Muscle of leg (tissue), 11 donors: ENCODE results near the gene EEF1AKMT1. TPM values are rescaled to one million over a fixed set of nuclear protein-coding genes. Genes with fewer than 3 reads are reported as not detected.

Experiments
- DNase-seq: peaks from one replicate; pipeline ENCODE4 v3.0.0; 2013
- H3K27ac ChIP-seq: one replicate; pipeline ENCODE4 v1.5.1; 2013; ENCODE audit warnings: mild to moderate bottlenecking, low read length, control low read depth
- H3K27me3 ChIP-seq: one replicate; pipeline ENCODE4 v1.6.1; 2013; ENCODE audit warnings: low read length; ENCODE audit not compliant: control insufficient read depth, insufficient read depth
- H3K36me3 ChIP-seq: one replicate; pipeline ENCODE4 v1.6.1; 2013; ENCODE audit warnings: low read length; ENCODE audit not compliant: control insufficient read depth, insufficient read depth
- H3K4me1 ChIP-seq: one replicate; pipeline ENCODE4 v1.6.1; 2013; ENCODE audit warnings: low read length; ENCODE audit not compliant: control insufficient read depth, insufficient read depth
- H3K4me3 ChIP-seq: one replicate; pipeline ENCODE4 v1.5.1; 2013; ENCODE audit warnings: low read length, control low read depth
- H3K9me3 ChIP-seq: replicated peaks from 2 replicates; pipeline ENCODE4 v1.6.1; 2013; ENCODE audit warnings: low read depth, low read length; ENCODE audit not compliant: control insufficient read depth
- WGBS: methylation state at CpG from one replicate; pipeline ENCODE4 v1.1.5; 2013; ENCODE audit warnings: missing lambda C conversion rate; ENCODE audit not compliant: insufficient coverage; 5-methylcytosine and 5-hydroxymethylcytosine counted together
- polyA plus RNA-seq, 8 donors: library from polyadenylated mRNA; unstranded; fragments of 120-200 nt; gene quantifications; one replicate each; pipeline versions ENCODE4 v1.2.1 to v1.2.3, GENCODE V29; 2013; ENCODE audit warnings: inconsistent platforms in 1 of 8, low replicate concordance in 1 of 8; ENCODE audit not compliant: insufficient read length in 8 of 8, insufficient read depth in 1 of 8
- total RNA-seq: library from RNA; stranded (reverse); fragments of 120-200 nt; gene quantifications from one replicate; pipeline ENCODE4 v1.2.4, GENCODE V29; 2013

The EEF1AKMT1 gene
- total and polyA plus RNA-seq, 9 donors, result 9.3 to 16.0 (median 11.3) TPM

DNA sequence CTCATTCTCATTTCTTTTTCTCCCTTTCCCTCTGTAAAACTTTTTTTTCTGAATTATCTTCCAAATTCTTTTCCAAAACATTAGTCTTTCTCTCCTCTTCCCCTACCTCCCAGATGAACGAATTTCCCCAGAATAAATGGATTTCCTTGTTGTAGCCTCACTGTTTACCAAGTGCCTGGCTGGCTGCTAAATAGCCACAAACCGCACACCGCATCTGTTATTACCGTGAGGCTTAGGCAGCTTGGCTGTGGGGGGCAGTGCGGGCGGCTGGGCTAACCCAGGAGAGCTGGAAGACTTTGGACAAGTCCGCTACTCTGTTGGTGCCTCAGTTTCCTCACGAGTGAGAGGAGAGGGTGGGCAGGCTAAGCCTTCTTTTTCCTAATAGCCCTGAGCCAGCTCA, 59.6 kb downstream of the EEF1AKMT1 start:
- WGBS, result 40% methylated on average over 8 of the region's 8 CpGs
- peak overlapping the region; percentile 95 for H3K27ac ChIP-seq
- no peak overlapping the region for H3K4me3 ChIP-seq
- DNase-seq, result peak; percentile 72
- no peaks in the 10 kb centered on the region for H3K36me3 ChIP-seq
- H3K27me3 ChIP-seq, result no peaks in the 10 kb centered on the region
- H3K4me1 ChIP-seq, result peaks cover 62% of the 10 kb centered on the region
- no peaks in the 10 kb centered on the region for H3K9me3 ChIP-seq

DNA sequence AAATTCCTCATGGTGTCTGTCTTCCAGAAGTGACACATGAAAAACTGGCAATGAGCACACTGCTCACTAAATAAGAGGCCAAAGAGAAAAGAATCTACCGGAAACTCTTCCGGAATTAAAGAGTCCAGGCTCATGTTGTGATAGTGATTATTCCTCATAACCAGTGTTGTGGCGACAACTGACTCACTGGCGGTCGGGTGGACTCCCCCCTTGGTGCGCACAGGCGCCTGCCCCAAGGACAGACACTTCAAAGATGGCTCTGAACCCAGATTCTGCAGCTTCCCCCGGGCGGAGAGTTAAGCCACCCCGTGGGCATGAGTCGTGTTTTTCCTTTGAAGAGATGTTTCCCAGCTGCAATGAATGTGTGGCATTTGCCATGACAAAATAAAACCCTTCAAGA, 60.0 kb downstream of the EEF1AKMT1 start:
- DNase-seq, result peak; percentile 74
- no peak overlapping the region for H3K4me3 ChIP-seq
- WGBS, result no CpG with 5 or more reads among the region's 11 CpGs
- H3K36me3 ChIP-seq, result no peaks in the 10 kb centered on the region
- peak overlapping the region; percentile 95 for H3K27ac ChIP-seq
- H3K4me1 ChIP-seq, result peaks cover 58% of the 10 kb centered on the region
- H3K9me3 ChIP-seq, result no peaks in the 10 kb centered on the region
- no peaks in the 10 kb centered on the region for H3K27me3 ChIP-seq

DNA sequence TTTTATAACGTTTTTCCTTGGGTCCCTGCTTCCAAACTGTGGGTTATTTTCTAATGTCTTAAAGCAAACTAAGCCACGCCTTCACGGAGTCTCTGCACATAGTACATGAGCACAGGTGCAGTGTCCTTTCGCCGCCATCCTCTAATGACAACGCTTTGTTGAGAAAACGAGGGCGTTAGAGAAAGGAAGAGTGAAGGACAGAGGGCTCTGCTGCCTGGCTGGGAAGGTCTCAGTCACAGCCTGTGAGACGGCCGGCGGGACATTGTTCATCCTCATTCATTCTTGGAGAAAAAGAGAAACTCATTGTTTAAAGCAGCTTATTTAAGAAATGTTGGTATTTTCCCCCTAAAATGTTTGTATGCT, 60.8 kb downstream of the EEF1AKMT1 start:
- Histone ChIP-seq H3K4me3 (peak overlapping the region; percentile 8), H3K27me3 (no peaks in the 10 kb centered on the region), H3K4me1 (peaks cover 53% of the 10 kb centered on the region), H3K36me3 (no peaks in the 10 kb centered on the region), H3K9me3 (no peaks in the 10 kb centered on the region), H3K27ac (peak overlapping the region; percentile 95)
- WGBS, result 40% methylated on average over 7 of the region's 11 CpGs
- peak; percentile 43 for DNase-seq

DNA sequence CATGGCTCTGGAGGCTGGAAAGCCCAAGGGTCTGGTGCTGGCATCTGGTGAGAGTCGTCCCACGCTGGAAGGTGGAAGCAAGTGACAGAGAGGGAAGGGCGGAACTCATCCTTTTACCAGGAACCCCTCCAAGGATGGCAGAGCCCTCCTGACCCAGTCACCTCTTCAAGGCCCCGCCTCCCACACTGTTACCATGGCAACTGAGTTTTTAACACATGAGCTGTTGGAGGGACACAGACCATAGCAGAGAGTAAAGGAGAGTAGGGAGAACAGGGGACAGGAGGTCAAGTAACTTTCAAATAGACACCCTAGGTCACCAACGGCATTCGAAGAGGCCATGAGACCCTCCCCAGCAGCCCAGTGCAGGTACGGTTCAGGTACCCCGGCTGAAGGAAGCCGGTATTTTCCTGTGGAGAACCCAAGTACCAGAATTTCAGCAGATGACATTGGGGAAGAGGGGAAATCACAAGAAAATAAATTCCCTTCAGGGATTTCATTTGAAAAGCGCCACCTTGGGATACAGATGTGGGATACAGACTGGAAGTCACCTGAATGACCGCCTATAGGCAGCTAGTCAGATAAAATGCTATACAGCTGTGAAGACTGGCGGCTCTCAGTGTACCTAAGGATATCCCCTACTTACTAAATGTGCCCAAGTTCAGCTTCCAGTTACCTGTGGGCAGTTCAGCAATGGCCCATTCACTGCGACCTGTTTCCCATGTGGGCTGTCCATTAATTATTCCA, 62.3 kb downstream of the EEF1AKMT1 start:
- no peak for DNase-seq
- Histone ChIP-seq H3K27ac (no peak overlapping the region), H3K9me3 (no peaks in the 10 kb centered on the region), H3K4me3 (no peak overlapping the region), H3K27me3 (no peaks in the 10 kb centered on the region), H3K4me1 (peaks cover 38% of the 10 kb centered on the region), H3K36me3 (no peaks in the 10 kb centered on the region)
- WGBS, result 81% methylated on average over 5 of the region's 13 CpGs

DNA sequence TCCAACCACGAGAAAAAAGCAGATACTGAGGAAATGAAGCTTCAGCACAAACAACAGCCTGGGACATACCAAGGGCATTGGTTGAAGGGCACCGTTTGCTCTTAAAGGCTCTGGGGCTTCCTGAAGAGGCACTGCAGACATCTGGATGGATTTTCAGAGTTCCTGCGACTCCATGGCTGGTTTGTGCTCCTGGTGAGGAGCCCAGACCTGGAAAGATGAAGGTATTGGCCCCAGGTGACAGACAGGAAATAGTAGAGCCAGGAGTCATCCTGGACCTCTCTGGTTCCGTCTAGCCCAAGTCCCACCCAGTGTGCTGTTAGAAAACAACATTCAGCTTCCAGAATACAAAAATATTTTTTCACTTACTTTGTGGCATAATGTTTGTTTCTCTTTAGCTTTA, 64.0 kb downstream of the EEF1AKMT1 start:
- DNase-seq, result no peak
- WGBS, result 35% methylated on average over 3 of the region's 4 CpGs
- no peak overlapping the region for H3K4me3 ChIP-seq
- H3K36me3 ChIP-seq, result no peaks in the 10 kb centered on the region
- H3K9me3 ChIP-seq, result no peaks in the 10 kb centered on the region
- H3K27ac ChIP-seq, result peak overlapping the region; percentile 53
- no peaks in the 10 kb centered on the region for H3K27me3 ChIP-seq
- H3K4me1 ChIP-seq, result peaks cover 23% of the 10 kb centered on the region

DNA sequence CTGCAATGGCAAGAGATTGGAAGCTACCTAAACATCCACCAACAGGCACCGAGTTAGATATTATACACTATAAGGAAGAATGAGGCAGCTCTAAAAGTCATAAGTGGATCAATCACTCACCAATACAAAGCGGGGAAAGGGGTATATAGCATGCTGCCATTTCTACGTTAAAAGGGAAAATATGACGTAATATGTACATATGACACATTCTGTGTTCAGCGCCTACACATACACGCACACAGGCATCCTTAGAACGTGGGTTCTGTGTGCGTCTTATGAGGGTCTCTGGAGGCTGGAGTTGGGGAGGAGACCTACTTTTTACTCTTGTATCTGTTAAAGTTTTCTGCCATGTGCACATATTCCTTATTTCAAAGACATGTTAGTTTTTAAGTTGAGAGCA, 64.4 kb downstream of the EEF1AKMT1 start:
- Histone ChIP-seq H3K4me1 (peaks cover 23% of the 10 kb centered on the region), H3K4me3 (no peak overlapping the region), H3K9me3 (no peaks in the 10 kb centered on the region), H3K27ac (peak overlapping the region; percentile 48), H3K27me3 (no peaks in the 10 kb centered on the region), H3K36me3 (no peaks in the 10 kb centered on the region)
- 100% methylated on average over 2 of the region's 8 CpGs for WGBS
- DNase-seq, result no peak

DNA sequence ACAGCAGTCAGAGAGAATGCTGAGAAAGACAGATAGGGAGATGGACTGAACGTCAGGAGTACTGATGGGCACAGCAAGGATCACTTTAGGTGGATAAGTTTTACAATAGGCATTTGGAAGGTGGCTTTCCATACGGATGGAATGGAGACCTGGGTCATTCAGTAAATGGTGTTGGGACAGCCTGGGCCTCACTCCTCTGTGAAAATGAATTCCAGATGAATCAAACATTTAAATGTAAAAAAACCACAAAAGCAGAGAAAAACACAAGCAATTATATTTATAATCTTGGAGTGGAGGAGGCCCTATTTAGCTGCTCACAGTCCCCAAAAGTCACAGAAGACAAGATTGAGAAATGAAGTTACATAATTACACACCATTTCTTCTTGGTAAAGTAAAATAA, 65.5 kb downstream of the EEF1AKMT1 start:
- peak overlapping the region; percentile 29 for H3K27ac ChIP-seq
- no peak for DNase-seq
- peaks cover 12% of the 10 kb centered on the region for H3K4me1 ChIP-seq
- WGBS, result 50% methylated on average over 1 of the region's 2 CpGs
- H3K4me3 ChIP-seq, result no peak overlapping the region
- no peaks in the 10 kb centered on the region for H3K9me3 ChIP-seq
- H3K36me3 ChIP-seq, result no peaks in the 10 kb centered on the region
- H3K27me3 ChIP-seq, result no peaks in the 10 kb centered on the region

DNA sequence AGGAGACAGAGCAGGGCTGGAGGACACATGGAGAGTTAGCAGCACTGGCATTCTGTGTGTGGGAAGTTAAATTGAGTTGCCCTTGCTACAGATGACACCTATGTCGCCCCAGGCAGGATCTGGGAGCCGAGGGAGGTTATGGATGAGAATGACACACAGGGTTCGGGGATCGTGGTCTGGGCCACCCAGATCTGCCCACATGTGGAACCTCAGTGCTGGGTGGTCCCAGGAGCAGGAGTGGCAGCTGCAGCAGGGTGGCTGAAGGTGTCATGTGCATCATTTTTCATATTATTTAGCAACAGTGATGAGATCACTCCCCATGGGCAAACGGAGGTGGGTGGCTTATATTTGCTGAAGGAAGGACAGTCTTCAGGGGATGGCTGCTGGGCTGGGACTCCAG, 67.1 kb downstream of the EEF1AKMT1 start:
- H3K4me3 ChIP-seq, result no peak overlapping the region
- H3K4me1 ChIP-seq, result peaks cover 10% of the 10 kb centered on the region
- no peaks in the 10 kb centered on the region for H3K36me3 ChIP-seq
- no peak overlapping the region for H3K27ac ChIP-seq
- no peaks in the 10 kb centered on the region for H3K27me3 ChIP-seq
- H3K9me3 ChIP-seq, result no peaks in the 10 kb centered on the region
- WGBS, result 82% methylated on average over 4 of the region's 5 CpGs
- no peak for DNase-seq

DNA sequence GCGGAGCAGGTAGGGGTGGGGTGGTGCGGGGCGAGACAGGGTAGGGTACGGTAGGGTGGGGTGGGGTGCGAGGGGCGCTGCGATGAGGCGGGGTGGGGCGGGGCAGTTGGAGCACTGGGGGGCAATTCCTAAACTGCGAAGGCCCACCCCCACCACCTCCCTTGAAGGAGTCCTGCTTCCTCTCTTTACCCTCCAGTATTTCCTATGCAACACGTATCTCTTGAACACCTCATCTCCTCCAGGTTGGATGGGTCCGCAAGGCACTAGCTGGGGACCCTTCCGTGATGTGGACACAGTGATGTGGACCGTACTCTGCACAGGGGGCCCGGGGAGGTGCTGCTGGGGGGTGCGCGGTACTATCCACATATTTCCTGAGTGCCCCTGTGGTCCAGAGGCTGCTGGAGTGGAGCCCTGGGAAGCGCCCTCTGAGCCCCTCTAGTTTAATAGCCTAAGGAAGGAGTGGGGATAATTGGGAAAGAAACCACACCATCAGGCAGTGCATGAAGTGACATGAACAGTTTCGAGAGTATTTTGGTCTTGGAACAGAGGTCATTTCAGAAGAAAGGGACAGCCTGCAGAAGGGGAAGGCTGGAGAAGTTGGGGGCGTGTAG, 69.2 kb downstream of the EEF1AKMT1 start:
- Histone ChIP-seq H3K4me3 (no peak overlapping the region), H3K27ac (no peak overlapping the region), H3K9me3 (no peaks in the 10 kb centered on the region), H3K36me3 (no peaks in the 10 kb centered on the region), H3K4me1 (peaks cover 15% of the 10 kb centered on the region), H3K27me3 (peaks cover 2% of the 10 kb centered on the region)
- 46% methylated on average over 2 of the region's 20 CpGs for WGBS
- no peak for DNase-seq

DNA sequence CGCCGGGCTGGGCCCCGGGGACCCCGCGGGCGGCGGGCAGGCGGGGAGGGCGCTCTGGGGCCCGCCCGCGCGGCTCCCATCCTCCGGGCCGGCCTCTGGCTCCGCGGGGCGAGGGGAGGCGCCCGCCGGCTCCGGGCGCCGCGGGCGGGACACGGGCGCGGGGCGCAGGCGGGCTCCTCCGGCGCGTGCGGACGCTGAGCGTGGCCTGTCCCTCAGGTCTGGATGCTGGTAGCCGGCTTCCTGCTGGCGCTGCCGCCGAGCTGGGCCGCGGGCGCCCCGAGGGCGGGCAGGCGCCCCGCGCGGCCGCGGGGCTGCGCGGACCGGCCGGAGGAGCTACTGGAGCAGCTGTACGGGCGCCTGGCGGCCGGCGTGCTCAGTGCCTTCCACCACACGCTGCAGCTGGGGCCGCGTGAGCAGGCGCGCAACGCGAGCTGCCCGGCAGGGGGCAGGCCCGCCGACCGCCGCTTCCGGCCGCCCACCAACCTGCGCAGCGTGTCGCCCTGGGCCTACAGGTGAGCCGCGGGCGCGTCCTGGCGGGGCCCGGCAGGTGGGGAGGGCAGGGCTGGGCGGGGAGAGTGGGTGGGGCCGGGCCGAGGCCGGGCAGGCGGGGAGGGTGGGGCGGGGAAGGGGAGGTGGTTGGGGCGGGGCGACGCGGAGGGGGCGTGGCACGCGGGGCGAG, 69.8 kb downstream of the EEF1AKMT1 start:
- H3K36me3 ChIP-seq, result no peaks in the 10 kb centered on the region
- H3K4me1 ChIP-seq, result peaks cover 15% of the 10 kb centered on the region
- H3K27me3 ChIP-seq, result peaks cover 2% of the 10 kb centered on the region
- H3K4me3 ChIP-seq, result peak overlapping the region; percentile 21
- DNase-seq, result peak; percentile 90
- H3K9me3 ChIP-seq, result no peaks in the 10 kb centered on the region
- H3K27ac ChIP-seq, result no peak overlapping the region
- under 1% methylated on average over 73 of the region's 98 CpGs for WGBS
